GM18498 (cell line): Measurements from ENCODE around the gene BRSK1.

ENCODE experiments used
- ATAC-seq: cut with Tn5 transposase; IDR thresholded peaks from one replicate; pipeline ENCODE4 v1.9.1; 2021; ENCODE audit warnings: mild to moderate bottlenecking, moderate library complexity; ENCODE audit not compliant: unreplicated experiment

Gene BRSK1

GRCh38 chr19:55253842-55254624 is 29.8 kb upstream of the BRSK1 start:
- ATAC-seq: peak; percentile 41

DNA sequence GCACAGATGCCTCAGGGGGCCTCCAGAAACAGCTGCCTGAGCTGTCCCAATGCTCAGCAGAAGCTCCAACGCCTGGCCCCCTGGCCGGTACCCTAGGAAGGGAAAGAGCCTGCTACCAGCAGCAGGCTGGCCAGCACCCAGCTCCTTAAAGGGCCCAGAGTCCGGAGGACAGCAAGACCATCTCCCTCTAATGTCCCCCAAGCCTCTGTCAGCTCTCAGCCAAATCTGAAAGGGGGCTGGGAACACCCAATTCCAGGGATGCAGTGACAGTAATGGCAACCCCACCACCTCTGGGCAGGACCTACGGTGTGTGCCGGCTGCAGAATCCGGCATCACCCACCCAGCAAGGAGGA is 29.2 kb upstream of the BRSK1 start:
- ATAC-seq: no peak

DNA sequence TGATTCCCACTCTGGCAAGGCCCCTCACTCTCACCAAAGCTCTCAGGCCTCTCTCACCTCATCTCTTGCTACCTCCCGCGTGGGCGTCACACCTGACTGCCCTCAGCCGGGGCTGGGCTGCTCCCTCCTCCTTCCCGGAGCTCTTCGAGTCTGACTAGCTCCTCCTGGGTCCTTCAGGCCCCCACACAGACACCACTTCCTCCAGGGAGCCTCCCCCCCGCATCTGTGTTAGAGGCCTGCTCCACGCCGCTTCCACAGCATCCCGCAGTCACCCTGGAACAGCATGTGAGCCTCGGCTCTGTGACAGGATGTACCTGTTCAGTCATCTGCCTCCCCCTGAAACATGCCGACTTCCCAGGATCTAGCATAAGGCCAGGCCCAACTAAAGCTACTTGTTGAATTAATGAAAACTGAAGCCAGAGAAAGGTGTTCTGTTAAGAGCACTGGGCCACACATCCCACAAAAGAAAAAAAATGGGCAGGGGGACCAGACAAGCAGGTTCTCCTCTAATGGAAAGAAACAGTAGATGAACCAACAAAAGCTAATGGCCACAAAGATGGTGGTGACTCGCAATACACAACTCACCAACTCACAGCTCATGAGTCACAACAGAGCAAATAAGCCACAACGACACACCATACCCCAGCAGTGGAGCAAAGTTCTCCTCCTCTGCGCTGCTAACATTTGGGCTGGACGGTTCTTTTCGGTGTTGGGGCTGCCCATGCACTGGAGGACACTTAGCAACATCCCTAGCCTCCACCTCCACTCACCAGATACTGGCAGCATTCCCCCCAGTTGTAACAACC is 28.0 kb upstream of the BRSK1 start:
- no peak for ATAC-seq

GRCh38 chr19:55256562-55257460 is 27.0 kb upstream of the BRSK1 start:
- no peak for ATAC-seq

DNA sequence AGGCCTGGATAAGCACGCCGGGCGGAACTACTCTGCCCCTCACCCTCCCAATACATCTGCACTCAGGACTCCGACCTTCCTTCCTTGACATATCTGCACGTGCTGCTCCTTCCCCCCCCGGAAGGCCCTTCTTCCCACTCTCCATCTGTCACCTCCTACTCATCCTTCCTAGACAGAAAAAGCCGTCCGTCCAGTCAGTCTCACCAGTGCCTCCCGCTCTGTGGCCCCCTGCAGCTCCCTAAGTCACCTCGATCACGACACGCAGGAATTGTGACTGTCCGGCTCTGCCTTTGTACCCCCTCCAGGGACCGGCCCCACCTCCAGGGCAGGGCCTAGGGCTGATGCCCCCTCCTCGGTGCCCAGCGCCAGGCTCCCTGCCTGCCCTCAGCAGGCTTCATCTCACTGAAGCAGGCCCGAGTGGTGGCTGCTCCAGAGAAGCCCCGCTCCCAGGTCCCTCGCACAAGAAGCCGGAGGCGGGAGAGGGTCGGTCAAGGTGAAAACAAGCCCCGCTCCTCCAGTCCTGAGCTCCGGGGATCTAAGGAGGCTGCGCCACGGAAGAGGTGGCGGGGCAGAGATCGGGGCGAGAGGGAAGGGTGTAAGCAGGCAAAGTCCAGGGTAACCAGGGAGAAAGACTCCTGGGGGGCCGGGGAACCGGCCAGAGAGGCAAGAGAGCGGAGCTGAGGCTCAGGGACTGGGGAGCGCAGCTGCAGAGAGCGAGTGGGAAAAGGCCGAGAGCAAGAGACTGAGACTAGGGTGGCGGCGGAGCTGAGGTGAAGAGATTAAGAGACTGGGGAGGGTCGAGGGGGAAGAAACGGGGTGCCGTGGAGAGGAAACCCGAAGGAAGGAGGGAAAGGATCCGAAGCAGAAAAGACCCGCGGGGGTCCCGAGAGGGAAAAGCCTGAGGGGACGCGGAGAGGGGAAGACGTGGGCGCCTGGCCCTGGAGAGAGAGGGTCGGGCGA is 26.1 kb upstream of the BRSK1 start:
- no peak for ATAC-seq

DNA sequence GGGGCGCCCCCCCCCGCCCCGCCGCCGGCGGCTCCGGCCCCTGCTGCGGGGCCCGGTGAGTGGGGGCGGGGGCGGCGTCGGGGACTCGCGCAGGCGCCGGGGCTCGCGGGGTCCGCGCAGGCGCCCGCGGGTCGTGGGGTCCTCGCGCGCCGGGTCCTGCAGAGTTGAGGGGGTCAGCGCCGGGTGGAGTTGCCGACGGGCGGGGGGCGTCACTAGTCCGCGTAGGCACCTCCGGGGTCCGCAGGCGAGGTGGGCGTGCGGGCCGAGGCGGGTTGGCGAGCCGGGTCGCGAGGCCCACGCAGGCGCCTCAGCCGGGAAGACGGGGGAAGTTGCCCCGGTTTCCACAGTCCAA is 25.3 kb upstream of the BRSK1 start:
- peak; percentile 18 for ATAC-seq

DNA sequence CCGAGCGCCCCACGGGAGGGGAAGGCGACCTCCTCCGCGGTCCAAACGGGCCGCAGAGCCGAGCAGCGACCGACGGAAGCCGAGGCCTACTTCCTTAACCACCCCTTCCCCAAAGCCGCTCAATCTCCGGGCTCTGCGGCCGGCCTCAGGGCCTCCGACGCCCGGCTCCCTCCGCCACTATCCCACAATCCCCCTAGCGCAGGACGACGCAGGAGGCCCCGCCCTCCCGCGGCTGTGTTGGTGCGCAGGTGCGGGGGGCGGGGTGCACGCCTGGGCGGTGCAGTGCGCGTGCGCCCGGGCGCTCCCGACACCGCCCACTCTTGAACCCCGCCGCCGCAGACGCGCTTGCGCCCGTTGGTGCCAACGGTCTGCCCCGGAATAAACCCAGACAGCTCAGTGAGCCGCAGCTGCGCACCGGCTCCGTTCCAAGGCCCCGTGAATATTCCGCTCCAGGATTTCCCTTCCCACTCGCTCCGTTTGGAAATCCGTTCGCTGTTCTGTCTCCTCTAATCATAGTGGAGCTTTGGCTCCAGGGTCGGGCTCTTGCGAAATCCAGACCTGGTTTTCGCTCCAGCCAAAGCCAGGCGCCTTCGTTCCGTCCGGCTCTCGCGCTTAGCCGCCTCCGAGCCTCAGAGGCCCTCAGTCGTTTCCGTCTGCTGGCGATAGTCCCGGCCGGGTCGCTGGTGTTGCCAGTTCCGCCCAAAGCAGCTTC is 24.8 kb upstream of the BRSK1 start, which contains the start of gene PPP6R1:
Gene PPP6R1, minus strand, starts transcription at position 190 of the 712 bp plus-strand sequence. CDS start 11,914 bp downstream, outside the sequence.
- ATAC-seq: peak; percentile 78

GRCh38 chr19:55259540-55260210 is 24.1 kb upstream of the BRSK1 start:
- ATAC-seq: no peak

DNA sequence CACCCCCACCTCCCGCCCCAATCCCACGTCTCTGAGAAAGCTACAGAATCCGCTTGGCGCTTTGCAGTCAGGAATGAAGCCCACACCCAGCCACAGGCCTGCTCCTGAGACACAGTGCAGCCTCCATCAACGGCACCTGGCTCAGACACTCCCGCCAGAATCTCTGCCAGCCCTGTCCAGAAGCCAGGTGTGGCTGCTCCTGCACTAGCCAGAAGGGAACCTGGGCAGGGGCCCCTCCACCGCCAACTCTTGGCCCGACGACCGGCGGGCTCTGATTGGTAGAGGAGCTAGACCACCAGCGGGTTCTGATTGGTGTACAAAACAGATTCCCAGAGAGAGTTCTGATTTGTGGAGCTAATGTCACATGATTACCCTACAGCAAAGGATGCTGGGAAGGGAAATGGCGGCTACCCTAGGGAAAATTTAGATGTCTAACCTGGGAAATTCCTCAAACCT is 22.1 kb upstream of the BRSK1 start:
- no peak for ATAC-seq

GRCh38 chr19:55262359-55262758 is 21.4 kb upstream of the BRSK1 start:
- ATAC-seq: no peak

DNA sequence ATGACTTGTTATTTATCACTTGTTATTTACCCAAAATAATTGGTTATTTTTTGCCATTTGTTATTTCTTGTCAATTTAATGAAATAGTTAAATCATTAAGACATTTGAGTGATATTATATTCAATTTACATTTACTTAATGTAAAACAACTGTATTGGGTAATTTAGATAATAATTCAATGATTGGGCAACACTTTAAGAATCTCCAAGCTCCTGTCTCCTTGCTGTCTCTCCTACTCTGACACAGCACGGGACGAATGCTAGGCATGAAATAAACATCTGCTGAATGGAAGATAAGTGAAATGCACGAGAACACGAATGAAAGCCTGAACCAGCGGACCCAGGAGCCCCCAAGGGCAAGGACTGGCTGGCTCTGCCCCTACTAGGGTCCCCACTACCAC is 19.3 kb upstream of the BRSK1 start:
- ATAC-seq: no peak

DNA sequence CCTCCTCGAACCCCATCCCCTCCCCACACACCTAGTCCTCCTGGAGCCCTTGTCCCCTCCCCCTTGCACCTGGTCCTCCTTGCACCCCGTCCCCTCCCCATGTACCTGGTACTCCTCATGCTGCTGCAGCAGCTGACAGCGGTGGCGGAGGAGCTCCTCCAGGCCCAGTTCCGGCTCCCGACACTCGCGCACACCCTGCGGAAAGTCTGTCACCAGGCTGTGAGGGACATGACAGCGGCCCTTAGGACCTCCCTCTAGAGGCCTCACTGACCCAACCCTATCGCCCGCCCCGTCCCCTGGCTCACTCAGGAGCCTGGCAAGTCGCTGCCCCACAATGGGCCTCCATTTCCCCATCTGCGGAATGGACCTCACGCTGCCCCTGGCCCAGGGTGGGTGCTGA is 18.6 kb upstream of the BRSK1 start:
- ATAC-seq: no peak

DNA sequence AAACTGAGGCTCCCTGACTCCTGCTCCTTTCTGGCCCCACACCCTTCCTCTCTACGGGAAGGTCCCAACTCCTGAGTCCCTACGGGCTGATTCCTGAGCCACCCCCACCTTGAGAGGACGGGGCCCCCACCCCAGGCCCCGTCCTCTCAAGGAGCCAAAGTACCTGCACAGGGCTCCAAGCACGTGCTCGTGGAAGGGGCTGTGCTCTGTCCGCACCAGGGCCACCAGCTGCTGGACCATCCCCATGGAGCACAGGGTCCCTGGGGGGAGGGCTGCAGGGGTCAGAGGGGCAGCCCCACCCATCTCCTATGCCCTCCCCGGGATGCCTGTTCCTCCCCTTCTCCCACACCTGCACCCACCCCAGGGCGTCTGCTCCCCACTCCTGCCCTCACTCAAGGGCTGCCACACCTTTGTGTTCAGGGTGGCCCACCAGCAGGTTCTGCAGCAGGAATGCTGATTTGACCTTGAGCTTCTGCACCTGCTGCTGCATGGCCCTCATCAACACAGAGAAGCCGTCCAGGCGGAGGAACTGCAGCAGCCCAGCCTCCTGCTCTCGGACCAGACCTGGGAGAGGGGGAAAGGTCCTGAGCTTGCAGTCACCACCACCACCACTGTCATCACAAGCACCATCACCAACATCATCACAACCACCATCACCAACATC is 17.9 kb upstream of the BRSK1 start:
- ATAC-seq: no peak

- no peak for ATAC-seq
Observed at GRCh38 chr19:55266404-55266803, 17.4 kb upstream of the BRSK1 start.

GRCh38 chr19:55266840-55267239 is 17.0 kb upstream of the BRSK1 start:
- ATAC-seq: no peak

DNA sequence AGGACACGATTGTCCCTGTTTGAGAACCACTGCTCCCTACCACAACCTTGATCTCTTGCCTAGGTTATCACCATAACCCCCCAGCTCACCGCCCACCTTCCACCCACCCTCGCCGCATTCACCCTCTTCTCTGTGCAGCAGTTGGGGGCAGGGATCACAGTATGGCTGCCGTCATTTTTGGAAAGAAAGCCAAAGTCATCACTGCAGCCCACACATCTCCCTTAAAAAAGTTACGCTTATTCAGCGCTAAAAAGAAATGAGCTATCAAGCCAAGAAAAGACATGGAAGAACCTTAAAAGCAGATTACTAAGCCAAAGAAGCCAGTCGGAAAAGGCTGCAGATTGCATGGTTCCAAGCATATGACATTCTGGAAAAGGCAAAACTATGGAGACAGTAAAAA is 14.5 kb upstream of the BRSK1 start:
- ATAC-seq: no peak

- ATAC-seq: no peak
Observed at GRCh38 chr19:55270172-55270942, 13.4 kb upstream of the BRSK1 start.

DNA sequence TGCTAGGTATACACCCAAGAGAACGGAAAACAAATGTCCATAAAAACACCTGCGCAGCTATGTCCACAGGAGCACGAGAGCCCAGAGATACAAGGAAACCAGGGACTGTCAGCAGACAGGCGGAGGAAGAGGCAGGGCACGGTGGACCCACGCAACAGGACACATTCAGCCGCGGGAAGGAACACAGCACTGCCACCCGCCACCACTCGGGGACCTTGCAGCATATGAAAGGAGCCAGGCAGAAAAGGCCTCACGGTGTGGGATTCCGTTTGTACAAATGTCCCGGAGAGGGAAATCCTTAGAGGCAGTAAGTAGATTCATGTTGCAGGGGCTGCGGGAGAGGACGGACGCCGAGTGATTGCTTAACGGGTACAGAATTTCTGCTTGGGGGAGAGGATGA is 11.7 kb upstream of the BRSK1 start:
- ATAC-seq: no peak
